Astrocyte of the hippocampus (primary cell): Measurements from ENCODE around the gene SCFD2.
"Not testable (repeated sequence)": the region's sequence is repeated elsewhere in the genome, so short reads cannot be mapped to it uniquely, and the experiment has no call there.

Source experiments
- DNase-seq: peaks from one replicate; pipeline ENCODE4 v3.0.0; 2011; ENCODE audit warnings: low read depth, low spot score

The SCFD2 gene

DNA sequence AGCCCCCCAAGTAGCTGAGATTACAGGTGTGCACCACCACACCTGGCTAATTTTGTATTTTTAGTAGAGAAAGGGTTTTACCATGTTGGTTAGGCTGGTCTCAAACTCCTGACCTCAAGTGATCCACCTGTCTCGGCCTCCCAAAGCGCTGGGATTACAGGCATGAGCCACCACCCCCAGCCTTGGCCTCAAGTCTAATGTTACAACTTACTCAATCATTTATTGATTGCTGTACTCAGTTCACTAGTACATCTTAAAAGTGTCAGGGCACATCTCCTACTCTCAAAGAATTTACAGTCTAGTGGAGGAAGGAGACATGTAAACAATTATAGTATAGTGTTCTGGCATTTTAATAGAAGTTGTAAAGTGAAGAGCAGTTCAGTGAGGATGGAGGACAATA, 19.5 kb downstream of the SCFD2 start:
- not testable (repeated sequence) for DNase-seq

DNA sequence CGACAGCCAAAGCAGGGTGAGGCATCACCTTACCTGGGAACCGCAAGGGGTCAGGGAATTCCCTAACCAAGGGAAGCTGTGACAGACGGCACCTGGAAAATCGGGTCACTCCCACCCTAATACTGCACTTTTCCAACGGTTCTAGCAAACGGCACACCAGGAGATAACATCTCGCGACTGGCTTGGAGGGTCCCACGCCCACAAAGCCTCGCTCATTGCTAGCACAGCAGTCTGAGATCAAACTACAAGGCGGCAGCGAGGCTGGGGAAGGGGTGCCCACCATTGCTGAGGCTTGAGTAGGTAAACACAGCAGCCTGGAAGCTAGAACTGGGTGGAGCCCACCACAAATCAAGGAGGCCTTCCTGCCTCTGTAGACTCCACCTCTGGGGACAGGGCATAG, 25.7 kb downstream of the SCFD2 start:
- not testable (repeated sequence) for DNase-seq

DNA sequence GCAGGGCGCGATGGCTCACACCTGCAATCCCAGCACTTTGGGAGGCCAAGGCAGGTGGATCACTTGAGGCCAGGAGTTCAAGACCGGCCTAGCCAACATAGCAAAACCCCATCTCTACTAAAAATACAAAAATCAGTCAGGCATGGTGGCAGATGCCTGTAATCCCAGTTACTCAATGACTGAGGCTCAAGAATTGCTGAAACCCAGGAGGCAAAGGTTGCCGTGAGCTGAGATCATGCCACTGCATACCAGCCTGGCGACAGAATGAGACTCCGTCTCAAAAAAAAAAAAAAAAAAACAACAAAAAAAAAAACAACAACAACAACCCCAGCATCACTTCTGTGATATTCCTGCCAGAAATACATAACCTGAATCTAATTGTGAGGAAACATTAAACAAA, 30.9 kb downstream of the SCFD2 start:
- DNase-seq = not testable (repeated sequence)

DNA sequence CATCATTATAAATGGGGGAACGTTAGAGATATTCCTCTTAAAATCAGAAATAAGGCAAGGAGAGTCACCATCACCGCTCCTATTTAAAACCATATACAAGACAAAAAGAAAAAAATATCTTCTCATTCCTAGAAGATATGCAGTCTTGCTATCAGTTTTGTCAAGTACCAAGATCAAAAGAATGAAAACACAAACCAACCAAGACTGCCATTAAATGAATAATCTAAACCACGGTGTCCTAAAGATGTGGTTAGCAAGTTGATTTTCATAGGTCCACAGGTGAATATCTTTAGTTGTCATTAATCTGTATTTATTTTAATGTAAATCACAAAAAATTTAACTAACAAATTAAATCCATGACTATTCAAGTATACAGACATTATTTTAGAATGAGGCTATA, 39.3 kb downstream of the SCFD2 start:
- DNase-seq = no peak

DNA sequence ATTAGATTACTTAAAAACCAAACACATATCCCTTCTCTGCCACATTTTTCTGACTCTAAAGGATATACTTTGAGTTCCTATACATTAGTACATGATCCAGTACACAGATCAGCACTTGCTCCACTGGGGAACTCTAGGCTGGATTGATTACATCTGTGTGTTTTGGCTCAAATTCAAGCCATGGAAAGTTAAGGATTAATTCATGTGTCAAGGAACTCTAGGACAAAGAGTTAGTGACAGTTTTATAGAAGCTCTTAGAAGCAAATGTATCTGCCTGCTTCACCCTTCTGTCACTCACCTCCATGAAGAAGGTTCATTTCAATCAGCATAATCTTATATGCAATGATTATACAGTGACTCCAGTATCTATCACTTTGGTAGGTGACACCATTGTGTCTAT, 43.2 kb downstream of the SCFD2 start:
- DNase-seq = no peak

DNA sequence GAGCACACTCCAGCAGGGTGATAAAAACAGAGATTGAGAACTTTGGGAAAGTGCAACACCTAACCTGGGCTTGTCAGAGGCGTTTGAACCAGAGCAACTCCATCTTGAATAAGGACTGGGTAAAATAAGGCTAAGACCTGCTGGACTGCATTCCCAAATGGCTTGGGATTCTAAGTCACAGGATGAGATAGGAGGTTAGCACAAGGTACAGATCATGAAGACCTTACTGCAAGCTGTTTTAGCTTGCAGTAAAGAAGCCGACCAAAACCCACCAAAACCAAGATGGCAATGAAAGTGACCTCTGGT, 43.9 kb downstream of the SCFD2 start:
- DNase-seq = no peak

DNA sequence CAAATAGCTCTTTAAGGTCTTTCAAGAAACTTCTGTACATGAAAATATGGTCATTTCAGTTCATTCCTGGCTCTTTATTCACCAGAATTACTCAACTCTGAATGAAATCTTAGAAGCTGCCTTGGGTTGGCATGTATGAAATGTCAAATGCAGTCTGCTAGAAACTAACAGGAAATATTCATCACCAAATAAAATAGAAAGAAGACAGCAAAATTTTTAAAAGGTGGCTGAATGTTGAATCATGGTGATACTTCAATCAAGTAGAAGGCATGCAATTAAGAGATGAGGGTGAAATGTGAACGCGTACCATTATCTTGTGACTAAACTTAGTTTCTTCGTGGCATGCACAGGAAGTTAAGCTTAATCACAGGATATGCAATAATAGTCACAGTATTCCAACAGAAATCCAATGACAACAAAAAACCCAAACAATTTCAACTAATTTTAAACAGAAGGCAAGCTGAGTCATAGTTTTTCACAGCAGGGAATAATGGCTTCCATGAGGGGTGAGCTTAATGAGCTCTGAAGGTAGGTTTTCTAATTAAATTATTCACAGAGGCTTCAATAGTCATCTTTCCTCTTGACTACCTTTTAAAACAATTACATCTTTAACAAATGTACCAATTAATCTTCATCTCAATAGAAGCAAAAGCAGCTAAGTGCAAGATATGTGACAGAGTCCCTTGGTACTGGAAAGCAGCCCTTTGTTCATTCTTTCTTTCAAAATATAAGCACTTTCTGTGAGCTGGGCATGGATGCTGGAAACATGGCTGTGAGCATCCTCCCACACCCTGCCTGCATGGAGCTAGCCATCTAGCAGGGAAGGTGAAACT, 44.5 kb downstream of the SCFD2 start:
- DNase-seq = peak; percentile 68

DNA sequence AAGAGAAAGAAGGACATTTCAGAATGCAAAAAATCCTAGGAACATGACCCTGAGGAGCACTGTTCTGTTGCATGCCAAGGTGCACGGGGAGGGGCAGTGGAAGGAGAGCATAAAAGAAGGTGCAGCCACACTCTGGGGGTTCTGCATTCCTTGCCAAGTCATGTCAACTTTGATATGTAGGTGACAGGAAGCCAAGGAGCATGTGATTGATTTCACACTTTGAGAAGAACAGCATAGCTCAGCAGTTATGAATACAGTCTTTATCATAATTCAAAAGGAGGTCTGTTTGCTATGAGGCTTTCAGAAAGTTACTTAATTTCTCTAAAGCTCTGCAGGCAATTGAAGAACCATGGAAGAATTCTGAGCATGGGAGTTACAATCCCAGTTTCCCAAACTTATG, 50.6 kb downstream of the SCFD2 start:
- no peak for DNase-seq

DNA sequence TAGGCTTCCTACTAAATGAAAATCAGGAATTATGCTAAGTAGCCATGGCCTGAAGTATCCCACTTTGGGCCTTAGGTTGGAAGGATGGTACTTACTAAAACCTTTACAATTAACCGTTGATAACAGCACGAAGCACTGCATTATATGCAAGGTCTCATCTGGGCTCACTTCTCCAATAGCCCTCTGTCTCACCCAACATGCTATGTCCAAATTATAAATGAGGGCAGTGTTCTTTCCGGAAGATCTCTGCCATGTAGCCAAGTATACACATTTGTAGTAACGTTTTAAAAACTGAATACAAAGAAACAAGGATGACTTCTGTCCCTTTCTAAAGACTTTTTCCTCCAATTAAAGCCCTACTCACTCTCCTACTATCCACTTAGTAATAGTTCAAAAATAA, 51.6 kb downstream of the SCFD2 start:
- DNase-seq = no peak

DNA sequence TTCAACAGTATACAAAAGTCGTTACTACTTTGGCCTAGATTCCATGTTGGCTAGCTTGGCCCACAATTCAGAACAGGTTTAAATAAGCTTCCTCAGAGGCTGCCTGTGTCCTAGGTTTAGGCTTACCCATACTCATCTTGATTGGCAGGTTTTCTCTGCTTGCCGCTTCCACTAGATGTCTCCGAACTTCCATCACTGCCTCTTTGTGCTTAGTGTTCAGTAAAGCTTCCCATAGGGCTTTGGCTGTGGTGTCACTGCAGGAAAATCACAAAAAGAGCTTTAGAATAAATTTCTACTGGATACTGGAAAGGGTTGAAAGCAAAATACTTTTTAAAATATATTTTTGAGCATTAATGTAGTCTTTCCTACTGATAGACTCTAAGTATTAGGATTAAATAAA, 52.4 kb downstream of the SCFD2 start:
- peak; percentile 13 for DNase-seq

DNA sequence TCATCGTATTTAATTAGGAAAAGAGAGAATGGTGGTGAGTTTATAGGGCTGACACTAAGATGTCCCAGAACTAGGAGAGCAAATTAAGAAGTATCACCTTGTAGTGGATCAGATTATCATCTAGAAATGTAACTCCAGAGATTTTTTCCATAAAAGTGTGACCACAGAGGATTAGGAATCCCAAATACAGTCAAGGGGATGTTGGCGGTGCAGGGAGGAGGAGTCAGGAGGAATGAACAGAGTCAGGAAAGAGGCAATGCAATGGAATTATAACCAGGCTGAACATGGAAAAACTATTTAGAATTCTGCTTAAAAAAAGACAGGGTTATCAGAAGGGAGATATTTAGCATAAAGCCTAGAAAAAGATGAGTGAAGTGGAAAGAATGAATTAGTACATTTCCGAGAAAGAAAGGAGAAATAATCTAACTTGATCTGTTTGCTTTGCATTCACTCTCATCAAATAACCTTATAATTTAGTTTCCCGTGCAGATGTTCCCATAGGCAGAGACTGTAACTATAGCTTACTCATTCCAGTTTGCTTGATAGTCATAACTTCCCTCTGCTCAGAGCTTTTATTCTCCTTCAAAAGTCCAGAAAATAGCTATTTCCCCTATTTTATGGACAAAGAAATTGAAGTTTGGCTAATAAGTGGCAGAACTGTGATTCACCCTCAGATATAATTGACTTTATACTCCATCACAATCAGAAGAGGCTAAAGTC, 56.4 kb downstream of the SCFD2 start:
- no peak for DNase-seq

DNA sequence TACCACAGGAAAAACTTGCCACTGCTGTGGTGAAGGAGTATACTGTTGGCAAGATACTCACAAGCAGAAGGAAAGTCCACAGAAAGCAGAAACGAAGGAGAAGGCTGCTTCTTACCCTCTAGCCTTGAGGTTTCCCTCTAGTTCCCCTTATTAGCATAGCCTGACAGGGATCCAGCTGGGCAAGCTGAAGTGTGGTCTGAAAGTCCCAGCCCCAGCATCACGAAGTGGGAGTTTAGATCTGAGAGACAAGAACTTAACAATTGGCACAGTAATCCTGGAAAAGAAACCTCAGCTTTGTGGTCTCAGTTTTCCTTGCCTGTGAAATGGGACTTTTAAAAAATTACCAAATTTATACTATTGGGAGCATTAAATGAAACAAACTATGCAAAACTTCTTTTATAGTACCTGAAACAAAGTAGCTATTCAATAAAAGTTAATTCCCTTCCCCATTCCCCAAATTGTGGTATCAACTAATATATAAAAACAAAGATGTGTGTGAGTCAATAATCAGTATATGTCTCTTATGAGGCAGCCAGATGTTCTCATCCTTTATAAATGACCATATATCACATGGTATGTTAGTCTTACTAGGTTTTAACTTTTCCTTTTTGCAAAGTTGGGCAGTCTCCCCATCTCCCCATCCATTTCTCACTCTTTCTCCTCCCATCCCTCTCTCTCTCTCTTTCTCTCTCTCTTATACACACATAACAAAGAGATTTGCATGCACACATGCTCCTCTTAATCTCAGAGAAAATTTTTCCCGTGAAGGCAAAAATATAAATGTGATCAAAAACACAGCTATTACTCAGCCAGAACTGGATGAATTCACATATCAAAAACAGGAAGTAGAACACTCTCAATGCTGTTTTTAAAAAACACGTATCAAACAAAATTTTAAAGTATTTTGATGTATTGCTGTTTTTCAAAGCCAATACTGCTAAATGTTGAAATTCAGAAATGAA, 57.8 kb downstream of the SCFD2 start:
- no peak for DNase-seq

DNA sequence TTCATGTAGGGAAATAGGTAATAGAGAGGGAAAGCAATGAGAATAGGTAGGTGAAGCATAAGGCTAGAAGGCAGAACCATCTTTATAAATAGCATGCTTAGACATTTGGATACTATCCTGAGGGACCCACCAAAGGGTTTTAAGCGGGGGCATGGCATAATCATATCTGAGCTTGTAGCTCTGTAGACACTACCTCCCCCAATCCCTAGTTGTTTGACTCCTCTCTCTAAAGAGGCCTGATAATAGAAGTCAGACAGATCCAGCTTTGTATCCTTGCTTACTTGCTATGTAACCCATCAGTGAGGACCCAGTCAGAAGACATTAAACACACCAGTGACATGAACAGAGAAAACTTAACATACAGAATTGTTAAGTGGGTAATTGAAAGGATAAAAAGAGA, 58.7 kb downstream of the SCFD2 start:
- no peak for DNase-seq

DNA sequence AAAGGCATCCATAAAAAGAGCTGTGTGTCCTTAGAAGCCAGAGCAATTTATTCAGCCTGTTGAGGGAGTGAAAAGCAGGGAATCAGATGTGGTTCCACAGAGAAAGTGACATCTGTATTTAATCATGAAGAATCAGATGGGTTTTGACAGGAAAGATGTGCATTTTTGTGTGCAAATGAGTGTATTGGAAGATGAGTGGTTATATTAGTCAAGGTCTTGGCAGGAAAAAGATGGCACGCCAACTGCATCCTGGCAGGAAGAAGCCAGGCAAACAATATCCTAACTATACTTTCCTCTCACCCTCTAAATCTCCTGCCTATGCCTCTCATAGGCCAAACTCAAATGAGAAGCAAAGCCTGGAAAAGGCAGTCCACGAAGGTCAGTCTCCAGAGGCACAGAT, 59.1 kb downstream of the SCFD2 start:
- DNase-seq = no peak

DNA sequence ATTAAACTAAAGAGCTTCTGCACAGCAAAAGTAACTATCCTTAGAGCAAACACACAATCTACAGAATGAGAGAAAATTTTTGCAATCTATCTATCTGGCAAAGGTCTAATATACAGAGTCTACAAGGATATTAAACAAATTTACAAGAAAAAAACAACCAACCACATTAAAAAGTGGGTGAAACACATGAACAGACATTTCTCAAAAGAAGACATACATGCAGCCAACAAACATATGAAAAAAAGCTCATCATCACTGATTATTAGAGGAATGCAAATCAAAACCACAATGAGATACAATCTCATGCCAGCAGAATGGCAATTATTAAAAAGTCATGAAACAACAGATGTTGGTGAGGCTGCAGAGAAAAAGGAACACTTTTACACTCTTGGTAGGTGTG, 73.7 kb downstream of the SCFD2 start:
- DNase-seq = not testable (repeated sequence)

DNA sequence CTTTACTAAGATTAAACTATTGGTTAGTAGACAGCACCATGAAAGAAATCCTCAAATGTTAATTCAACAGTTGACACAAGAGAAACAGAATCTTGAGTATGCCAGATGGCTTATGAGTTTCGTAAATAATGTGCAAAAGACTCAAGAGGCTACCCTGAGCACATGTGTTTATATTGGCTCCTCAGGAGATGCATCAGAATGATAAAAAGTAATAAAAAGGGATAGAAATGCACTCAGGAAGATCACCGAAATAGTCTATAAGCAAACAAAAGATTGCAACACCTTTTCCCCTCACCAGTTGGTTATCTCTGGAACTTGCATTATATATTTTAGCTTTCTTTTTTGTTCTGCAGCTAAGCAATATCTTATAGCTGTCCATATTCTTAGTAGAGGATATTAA, 84.4 kb downstream of the SCFD2 start:
- no peak for DNase-seq

DNA sequence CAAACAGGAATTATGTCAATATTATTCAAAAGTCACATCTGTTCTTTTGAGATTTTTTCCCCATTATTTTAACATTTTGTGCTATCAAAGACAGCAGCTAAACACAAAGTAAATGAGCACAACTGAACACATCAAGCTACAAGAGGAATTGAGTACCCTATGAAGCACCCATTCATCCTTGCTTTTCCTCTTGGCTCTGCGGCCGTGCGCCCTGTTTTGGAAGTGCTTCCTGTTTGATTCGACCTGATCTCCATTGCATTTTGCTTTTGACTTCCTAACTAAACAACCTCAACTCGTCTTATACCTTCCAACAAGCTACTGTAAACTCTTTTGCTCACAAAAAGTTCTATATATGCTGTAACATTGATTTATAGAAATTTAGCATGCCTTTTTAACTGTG, 85.0 kb downstream of the SCFD2 start:
- no peak for DNase-seq

DNA sequence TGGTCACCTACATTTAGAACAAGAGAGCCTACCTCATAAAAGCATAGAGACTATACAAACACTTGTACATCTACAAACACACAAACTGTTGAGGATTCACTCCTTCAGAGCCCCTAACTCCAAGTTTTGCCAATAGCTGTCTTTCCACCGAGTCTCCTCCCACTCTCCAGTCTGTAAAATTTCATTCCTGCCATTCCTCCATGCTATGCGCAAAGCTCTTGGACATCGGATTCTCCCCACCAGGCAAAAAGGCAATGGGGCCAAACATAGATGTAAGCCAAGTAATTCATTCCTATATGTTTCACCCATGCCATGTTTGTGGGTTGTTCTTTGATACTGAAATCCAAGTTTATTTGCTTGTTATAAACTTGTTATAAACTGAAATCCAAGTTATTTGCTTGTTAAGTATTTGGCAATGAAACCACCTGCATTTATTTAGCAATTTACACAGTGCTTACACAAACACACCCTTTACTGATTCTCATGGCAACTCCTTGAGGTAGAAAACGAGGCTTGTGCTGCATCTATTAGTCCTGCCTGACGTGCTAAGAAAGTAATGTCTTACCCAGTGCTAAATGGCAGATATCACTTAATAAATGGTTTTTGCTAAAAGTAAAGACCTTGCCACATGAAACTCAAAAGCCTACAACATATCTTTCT, 91.1 kb downstream of the SCFD2 start:
- no peak for DNase-seq

DNA sequence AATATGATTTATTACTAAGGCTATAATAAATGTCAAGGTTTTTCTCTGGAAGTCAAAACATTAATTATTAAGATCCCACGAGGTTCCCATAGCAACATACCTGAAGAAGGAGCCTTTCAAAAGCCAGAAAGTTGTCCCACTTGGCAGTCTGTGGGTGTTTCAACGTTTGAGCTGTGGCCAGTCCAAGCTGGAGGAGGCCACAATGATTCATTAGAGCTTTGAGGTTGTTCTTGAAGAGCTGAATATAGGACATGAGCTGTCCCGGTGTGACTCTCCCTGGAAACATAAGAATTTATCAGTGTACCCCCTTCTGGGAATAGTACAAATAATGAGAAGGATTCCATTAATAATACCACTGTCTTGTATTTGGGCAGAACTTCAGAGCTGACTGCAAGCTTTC, 92.1 kb downstream of the SCFD2 start:
- DNase-seq = peak; percentile 64

DNA sequence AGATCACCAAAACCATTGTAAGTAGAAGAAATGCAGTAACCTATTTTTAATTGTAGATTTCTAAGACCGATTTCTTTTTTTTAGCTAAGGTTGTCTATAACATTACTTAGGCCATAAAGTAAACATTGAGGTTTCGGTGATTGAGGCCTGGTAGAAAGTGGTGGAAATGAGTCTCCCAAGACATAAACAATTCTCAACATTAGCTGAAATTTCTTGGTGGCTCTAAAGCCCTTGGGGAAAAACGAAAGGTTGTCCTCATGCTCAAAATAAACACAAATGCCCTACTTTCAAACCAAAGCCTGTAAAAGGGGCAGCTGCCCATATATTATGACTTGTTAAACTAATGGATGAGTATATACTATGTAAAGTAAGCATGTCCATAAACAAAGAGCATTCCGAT, 98.8 kb downstream of the SCFD2 start:
- peak; percentile 4 for DNase-seq

DNA sequence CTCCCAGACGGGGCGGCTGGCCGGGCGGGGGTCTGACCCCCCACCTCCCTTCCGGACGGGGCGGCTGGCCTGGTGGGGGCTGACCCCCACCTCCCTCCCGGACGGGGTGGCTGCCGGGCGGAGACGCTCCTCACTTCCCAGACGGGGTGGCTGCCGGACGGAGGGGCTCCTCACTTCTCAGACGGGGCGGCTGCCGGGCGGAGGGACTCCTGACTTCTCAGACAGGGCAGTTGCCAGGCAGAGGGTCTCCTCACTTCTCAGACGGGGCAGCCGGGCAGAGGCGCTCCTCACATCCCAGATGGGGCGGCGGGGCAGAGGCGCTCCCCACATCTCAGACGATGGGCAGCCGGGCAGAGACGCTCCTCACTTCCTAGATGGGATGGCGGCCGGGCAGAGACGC, 109.9 kb downstream of the SCFD2 start:
- DNase-seq = not testable (repeated sequence)

DNA sequence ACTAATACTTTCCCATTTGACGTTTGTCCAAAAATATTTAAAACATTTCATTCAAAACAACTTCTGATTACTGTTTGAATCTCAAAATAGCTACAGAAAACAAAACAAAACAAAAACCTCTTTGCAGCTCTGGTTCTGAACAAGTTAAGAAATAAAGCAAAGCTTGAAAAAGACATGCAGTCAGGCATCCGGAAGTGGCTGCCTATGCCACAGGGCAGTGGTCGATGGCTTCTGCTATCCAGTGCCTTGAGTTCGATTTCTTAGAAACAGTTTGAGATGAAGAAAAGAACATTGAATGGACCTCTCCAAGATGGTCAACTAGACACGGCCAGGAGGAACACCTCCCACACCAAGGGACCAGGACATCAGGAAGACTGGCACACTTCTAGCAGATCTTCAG, 125.3 kb downstream of the SCFD2 start:
- DNase-seq = no peak
